GM19463 (cell line): Measurements from ENCODE around the gene C8G.

Experiments used
- ATAC-seq: cut with Tn5 transposase; IDR thresholded peaks from one replicate; pipeline ENCODE4 v1.9.1; 2021; ENCODE audit warnings: mild to moderate bottlenecking, moderate library complexity; ENCODE audit not compliant: unreplicated experiment

Gene C8G

DNA sequence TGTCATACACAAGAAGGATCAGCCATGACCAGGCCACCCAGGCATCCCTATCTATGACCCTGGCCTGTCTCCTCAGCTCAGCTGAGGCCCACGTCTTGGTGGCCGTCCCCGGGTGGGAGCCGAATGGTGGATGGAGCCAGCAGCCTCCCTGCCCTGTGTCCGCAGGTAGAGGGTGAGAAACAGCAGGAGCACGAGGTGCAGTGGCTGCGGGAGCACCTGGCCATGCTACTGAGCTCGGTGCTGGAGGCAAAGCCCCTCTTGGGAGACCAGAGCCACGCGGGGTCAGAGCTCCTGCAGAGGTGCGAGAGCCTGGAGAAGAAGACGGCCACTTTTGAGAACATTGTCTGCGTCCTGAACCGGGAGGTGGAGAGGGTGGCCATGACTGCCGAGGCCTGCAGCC, 25.0 kb upstream of the C8G start:
- no peak for ATAC-seq

DNA sequence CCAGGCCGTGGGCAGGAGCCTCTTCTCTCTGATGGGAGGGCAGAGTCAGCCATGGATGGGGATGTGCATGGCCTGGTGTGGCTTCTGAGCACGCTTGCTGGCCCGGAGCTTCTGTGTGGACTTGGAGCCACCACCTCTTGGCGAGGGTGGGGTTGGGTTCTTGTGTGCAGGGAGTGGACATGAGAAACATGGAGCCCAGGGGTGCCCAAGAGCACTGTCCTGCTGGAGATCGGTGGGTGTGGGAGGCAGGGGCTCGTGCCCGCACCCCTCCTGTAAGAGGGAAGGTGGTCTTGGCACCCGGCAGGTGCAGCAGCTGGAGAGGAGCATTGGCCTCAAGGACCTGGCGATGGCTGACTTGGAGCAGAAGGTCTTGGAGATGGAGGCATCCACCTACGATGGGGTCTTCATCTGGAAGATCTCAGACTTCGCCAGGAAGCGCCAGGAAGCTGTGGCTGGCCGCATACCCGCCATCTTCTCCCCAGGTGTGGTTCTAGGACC, 24.3 kb upstream of the C8G start:
- ATAC-seq, result no peak

DNA sequence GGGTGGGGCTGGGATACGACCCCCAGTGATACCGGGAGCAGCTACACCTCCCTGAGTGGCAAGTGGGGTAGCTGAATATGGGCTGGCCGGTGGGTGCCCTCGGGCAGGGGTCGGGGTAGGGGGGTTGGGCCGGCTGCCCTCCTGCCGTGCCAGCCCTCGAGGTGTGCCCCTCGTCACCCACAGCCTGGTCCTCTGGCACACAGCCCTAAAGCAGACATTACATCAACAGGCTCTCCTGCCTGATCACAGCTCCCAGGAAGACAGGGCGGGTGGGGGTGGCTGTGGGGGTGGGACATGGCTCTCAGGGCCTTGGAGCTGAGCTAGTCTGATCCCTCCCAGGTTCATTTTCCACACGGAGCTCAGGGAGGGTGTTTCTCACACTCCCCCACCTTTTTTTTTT, 23.7 kb upstream of the C8G start:
- ATAC-seq, result no peak

DNA sequence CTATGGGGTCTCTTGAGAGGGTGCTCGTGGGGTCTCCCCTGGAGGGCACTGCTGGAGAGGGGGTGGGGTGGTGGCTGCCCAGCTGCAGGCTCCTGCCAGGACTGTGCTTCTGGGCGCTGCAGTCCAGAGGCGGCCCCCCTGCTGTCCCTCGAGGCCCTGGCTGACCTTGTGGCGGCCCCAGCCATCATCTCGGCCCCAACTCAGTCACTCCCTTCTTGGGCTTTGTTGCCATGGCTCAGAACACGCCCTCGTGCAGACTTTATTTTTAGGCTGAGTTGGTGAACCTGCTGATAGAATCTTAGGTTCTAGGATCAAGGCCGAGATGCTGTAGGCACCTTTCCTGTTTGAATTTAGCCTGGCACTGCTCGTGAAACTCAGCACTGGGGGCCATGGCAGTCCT, 23.3 kb upstream of the C8G start:
- no peak for ATAC-seq

DNA sequence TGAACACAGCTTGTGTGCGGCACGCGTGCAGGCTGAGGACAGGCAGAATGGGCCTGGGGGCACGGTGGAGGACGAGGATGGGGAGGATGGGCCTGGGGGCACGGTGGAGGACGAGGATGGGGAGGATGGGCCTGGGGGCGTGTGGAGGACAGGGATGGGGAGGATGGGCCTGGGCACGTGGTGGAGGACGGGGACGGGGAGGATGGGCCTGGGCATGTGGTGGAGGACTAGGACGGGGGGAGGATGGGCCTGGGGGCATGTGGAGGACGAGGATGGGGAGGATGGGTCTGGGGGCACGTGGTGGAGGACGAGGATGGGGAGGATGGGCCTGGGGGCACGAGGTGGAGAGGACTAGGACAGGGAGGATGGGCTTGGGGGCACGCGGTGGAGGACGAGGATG, 22.5 kb upstream of the C8G start:
- no peak for ATAC-seq

DNA sequence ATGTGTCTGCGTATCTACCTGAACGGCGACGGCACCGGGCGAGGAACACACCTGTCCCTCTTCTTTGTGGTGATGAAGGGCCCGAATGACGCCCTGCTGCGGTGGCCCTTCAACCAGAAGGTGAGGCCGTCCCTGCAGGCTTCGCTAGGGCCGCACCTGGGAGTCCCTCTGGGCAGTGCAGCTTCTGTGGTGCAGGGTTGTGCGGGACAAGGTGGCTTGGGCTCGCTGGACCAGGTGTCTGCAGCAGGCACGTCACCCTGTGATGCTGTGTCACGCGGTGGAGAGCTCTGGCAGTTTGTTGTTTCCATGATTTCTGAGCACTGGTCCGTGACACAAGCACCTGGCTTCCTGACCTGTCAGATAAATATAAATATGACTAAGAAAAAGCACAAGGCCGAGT, 21.2 kb upstream of the C8G start:
- ATAC-seq, result no peak

DNA sequence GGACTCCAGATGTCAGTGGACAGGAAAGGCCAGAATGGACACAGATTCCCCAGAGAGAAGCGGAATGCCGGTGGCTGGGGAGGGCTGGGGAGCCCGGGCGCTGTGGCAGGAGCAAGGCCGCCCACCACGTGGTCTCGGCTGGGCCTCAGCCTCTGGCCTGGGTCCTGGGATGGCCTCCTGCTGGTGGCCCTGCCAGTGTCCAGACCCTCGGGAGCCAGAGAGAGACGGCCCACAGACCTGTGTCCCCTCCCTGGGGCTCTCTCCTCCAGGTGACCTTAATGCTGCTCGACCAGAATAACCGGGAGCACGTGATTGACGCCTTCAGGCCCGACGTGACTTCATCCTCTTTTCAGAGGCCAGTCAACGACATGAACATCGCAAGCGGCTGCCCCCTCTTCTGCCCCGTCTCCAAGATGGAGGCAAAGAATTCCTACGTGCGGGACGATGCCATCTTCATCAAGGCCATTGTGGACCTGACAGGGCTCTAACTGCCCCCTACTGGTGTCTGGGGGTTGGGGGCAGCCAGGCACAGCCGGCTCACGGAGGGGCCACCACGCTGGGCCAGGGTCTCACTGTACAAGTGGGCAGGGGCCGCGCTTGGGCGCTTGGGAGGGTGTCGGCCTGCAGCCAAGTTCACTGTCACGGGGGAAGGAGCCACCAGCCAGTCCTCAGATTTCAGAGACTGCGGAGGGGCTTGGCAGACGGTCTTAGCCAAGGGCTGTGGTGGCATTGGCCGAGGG, 19.5 kb upstream of the C8G start:
- ATAC-seq, result no peak

DNA sequence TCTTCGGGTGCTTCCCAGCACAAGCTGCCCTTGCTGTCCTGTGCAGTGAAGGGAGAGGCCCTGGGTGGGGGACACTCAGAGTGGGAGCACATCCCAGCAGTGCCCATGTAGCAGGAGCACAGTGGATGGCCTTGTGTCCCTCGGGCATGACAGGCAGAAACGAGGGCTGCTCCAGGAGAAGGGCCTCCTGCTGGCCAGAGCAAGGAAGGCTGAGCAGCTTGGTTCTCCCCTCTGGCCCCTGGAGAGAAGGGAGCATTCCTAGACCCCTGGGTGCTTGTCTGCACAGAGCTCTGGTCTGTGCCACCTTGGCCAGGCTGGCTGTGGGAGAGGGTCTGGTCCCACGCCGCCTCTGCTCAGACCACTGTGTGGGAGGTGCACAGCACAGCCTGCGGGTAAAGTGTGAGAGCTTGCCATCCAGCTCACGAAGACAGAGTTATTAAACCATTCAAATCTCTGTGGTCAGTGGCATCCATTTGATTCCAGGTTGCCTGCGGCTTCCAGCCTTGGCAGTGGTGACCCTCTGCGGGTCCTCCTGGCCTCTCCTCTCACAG, 18.8 kb upstream of the C8G start:
- ATAC-seq, result no peak

DNA sequence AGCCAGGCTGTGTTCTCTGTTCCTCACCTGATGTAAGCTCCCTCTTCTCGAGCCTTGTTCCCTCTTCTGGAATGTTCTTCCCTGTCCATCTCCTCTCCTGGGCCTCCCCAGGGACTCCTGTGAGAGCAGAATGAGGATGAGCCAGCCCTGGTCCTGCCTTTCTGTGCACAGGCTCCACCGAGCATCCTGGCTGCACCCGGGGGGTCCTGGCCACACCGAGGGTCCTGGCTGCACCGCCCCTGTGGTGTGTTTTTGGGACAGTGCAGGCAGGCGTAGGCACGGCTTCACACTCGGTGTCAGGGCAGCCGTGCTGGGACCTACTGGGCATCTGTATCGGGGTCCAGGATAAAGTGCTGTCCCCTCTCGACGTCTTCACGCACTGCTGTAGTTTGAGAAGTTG, 18.3 kb upstream of the C8G start:
- ATAC-seq, result no peak

DNA sequence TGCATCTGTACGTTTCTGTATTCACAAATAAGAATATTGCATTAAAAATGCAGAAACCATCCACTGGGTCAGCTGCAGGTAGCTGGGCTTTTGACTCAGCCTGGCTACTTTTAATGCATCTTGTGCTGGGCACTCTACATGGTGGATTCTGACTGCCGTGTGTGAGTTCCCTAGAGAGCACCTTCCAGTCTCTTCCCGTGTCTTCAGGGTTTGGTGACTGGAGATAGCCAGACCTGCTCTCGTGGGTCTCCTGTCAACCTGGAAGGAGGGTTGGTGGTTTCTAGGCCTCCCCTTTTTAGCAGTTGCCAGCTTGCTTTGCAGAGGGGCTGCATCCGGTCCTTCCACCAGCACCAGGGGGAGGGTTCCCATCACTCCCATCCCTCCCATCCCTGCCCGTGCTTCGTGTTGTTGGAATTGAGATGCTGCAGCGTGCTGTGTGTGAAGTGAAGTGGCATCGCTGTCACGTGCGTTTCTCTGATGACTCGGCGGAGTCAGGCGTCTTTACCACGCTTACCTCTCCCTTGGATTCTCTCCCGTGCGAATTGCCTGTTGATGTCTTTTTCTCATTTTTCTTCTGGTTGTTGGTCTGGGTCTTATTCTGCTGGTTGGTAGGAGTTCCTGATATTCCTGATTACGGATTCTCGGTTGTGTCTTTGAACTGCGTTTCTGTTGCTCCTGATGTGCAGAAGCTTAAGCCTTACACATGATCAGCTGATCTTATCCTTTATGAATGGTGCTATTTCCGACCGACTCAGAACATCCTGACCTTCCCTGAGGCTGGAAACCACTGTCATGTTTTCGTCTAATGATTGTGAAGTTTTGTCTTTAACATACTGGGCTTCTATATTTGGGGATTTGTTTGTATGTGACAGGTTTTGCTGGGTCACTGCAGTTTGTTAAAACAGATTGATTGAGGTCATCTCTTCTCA, 17.4 kb upstream of the C8G start:
- no peak for ATAC-seq

DNA sequence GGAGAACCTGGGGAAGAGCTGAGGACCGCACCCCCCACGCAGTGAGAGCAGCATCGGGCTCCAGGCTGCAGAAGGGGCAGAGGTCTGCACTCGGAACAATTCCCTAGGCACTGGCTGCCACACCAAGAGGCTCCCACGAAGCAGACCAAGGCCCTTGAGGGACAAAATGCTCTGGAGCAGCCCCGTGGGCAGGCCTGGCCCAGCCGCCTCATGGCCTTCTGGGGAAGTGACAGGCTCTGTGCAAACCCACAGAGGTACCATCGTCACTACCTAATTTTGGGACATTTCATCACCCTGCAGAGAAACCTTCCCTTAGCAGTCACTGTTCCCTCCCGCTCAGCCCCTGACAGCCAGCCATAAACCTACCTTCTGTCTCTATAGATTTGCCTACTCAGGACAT, 16.5 kb upstream of the C8G start:
- no peak for ATAC-seq

DNA sequence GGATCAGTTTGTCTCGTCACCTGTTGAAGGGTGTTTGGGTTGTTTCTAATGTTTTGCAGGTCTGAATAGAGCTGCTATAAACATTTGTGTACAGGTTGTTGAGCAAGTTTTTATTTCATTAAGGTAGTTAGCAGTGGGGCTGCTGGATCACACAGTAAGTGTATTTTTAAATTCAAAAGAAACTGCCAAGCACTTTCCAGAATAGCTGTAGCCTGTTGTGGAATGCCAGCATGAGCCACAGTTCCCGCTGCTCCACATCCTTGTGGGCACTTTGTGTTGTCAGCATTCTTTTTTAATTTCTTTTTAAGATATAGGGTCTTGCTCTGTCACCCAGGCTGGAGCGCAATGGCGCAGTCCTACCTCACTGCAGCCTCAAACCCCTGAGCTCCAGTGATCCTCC, 15.0 kb upstream of the C8G start:
- ATAC-seq, result no peak

DNA sequence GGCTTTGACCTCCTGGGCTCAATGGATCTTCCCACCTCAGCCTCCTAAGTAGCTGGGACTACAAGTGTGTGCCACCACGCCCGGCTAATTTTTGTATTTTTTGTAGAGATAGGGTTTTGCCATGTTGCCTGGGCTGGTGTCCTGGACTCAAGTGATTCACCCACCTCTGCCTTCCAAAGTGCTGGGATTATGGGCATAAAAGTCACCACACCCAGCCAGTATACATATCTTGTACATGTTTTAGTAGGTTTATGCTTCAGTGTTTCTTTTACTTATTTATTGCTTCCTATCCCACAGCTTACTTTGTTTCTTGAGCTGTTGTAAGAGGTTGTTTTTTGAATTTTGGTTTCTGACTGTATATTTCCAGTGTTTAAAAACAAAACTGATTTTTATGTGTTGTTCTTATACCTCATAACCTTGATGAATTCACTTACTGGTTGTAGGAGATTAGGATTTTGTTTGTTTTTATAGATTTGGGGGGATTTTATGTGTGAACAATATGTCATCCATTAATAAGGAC, 13.4 kb upstream of the C8G start:
- ATAC-seq, result no peak

DNA sequence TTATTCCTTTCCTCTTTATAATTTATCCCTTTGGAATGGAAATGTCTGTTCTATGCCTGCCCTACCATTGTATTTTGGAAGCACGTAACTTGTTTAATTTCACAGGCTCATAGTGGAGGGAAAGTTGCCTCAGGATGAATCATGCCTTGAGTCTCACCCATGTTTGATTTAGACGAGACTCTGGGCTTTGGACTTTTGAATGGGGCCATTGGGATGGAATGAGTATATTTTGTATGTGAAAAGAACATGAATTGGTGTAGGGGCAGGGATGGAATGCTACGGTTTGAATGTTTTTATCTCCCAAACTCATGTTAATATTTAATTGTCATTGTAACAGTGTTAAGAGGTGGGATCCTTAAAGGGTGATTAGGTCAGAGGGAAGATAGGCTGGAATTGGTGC, 10.8 kb upstream of the C8G start:
- no peak for ATAC-seq

DNA sequence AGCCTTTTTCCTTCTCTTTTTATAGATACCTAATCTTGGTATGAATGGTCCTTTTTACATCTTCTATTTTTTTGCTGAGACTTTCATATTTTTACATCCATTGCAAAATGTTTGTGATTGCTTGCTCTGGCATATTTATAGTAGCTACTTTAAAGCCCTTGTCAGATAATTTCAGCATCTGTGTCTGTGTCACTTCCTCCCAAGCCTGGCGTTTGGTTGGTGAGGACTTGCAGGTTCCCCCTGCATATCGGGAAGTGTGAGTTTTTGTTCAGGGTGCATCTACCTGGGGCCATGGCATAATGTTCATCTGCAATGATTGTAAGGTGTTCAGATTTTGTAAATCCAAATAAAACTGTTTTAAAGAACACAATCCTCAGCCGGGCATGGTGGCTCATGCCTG, 9.4 kb upstream of the C8G start:
- ATAC-seq, result no peak

DNA sequence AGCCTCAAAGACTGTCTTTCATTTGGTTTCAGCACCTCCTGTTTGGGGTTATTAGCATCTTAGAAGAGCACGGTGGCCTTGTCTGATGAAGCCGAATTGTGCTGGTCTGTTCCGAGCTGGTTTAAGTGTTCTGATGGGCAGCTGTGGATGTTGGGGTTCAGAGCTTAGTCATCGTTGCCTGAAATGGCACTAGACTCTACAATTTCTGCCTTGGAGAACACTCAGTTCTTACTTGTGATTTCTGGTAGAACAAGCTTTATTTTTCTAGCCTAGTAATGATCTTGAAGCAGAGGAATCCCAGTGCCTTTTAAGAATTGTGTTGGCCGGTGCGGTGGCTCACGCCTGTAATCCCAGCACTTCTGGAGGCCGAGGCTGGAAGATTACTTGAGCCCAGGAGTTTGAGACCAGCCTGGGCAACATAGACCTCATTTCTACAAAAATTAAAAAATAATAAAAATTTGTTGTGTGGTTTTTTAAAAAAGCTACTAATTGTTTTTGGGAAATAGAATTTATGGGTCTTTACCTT, 8.3 kb upstream of the C8G start:
- ATAC-seq, result no peak

DNA sequence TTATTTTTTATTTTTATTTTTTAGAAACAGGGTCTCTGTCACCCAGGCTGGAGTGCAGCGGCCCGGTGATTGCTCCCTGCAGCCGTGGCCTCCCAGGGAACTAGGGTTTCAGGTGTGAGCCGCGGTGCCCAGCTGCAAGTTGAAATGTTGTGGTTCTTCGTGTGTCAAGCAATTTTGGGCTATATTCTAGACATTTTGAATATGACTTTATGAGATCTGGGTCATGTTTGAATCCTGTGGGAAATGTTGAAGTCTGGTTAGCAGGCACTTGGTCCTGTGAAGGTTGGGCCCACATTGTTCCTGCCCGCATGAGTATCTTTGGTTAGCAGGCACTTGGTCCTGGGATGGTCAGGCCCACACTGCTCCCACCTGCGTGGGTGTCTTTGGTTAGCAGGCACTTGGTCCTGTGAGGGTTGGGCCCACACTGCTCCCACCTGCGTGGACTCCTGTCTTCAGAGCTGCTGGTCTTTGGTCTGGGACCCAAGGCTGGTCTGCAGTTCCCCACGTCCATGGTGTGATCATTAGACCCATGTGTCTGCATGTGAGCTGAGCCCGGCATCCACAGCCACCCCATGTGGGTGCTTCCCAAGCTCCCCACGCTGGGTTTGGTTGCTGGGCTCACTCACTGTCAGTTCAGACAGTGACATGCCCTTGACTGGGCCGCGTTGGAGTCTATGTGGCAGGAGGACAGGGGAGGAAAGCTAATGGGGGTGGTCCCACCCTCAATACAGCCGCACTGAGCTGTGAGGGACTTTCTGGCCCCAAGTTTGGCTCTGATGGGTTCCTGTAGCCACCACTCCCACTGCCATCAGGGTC, 7.6 kb upstream of the C8G start:
- no peak for ATAC-seq

DNA sequence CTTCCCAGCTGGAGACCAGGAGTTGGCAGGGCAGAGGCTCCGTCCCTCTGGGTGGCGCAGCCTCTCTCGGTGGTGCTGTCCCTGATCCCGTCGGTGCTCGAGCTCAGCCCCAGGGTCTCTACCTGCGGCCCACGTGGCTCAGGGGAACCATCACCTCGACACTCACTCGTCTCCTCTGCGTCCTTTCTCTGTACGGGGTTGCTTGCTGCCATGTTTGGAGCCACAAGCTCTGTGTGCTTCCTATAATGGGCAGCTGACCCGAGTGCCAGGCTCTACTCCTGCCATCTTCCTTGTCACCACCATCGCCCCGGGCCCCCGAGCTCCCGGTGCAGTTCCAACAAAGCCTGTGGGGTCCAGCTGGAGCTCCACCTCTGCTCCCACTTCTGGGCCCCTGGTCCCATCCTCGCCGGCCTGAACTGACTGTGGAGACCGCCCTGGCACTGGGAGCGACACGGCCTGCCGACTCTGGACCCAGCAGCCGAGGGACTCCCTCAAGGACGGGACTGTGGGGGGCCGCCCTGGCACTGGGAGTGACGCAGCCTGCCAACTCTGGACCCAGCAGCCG, 5.5 kb upstream of the C8G start:
- ATAC-seq, result no peak

DNA sequence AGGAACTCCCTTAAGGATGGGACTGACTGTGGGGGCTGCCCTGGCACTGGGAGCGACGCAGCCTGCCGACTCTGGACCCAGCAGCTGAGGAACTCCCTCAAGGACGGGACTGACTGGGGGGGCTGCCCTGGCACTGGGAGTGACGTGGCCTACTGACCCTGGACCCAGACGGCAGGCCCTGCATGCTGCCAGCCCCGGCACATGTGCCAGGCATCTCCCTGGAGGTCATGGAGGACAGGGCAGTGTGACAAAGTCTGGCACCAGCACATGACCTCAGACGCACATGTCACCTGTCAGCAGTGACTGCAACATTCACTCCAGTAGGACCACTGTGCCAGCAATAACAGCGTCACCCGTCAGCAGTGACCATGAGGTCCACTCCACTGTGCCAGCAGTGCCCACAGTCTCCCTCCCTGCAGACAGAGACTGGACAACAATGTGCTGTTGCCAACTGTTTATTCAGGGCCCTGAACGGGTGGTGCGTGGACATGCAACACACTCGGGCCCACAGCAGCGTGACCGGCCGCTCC, 5.0 kb upstream of the C8G start:
- ATAC-seq, result no peak
